ENCODE measurements around the gene INPP5K. TPM values are rescaled to one million over a fixed set of nuclear protein-coding genes. Genes with fewer than 3 reads are reported as not detected.

Gene INPP5K
- total RNA-seq, 1 donor from 2014 or later = 29.8 TPM

GRCh38 chr17:1484060-1484535, 32.3 kb downstream of the INPP5K start:
- no peak for DNase-seq (ENCODE audit: low spot score, unreplicated experiment)
- no peak for TF ChIP-seq CTCF (IDR thresholded peaks at IDR 0.05; ENCODE audit: unreplicated experiment)
- no peak overlapping the region for H3K4me3 Mint-ChIP-seq (ENCODE audit: low read depth)
- no peaks in the 10 kb centered on the region for H3K9me3 Mint-ChIP-seq (ENCODE audit: low read depth)
- peaks cover 3% of the 10 kb centered on the region for H3K27me3 Mint-ChIP-seq
- peaks cover 12% of the 10 kb centered on the region for H3K4me1 Mint-ChIP-seq (ENCODE audit: low read depth)
- H3K36me3 Mint-ChIP-seq (ENCODE audit: insufficient read depth) = peaks cover 9% of the 10 kb centered on the region
- H3K27ac Mint-ChIP-seq = peak overlapping the region; percentile 86

- H3K36me3 Mint-ChIP-seq (ENCODE audit: insufficient read depth) = peaks cover 11% of the 10 kb centered on the region
- no peak for DNase-seq (ENCODE audit: low spot score, unreplicated experiment)
- peaks cover 10% of the 10 kb centered on the region for H3K4me1 Mint-ChIP-seq (ENCODE audit: low read depth)
- H3K4me3 Mint-ChIP-seq (ENCODE audit: low read depth) = no peak overlapping the region
- no peaks in the 10 kb centered on the region for H3K9me3 Mint-ChIP-seq (ENCODE audit: low read depth)
- no peak overlapping the region for H3K27ac Mint-ChIP-seq
- peaks cover 3% of the 10 kb centered on the region for H3K27me3 Mint-ChIP-seq
- no peak for TF ChIP-seq CTCF (IDR thresholded peaks at IDR 0.05; ENCODE audit: unreplicated experiment)
These were observed 33.7 kb downstream of the INPP5K start for GRCh38 chr17:1482680-1483079.

- Mint-ChIP-seq H3K27ac (no peak overlapping the region), H3K36me3 (ENCODE audit: insufficient read depth) (peaks cover 11% of the 10 kb centered on the region), H3K4me3 (ENCODE audit: low read depth) (no peak overlapping the region), H3K4me1 (ENCODE audit: low read depth) (peaks cover 8% of the 10 kb centered on the region), H3K9me3 (ENCODE audit: low read depth) (no peaks in the 10 kb centered on the region), H3K27me3 (no peaks in the 10 kb centered on the region)
- no peak for DNase-seq (ENCODE audit: low spot score, unreplicated experiment)
- TF ChIP-seq CTCF (IDR thresholded peaks at IDR 0.05; ENCODE audit: unreplicated experiment) = no peak
These were observed 34.7 kb downstream of the INPP5K start for GRCh38 chr17:1481736-1482135.

GRCh38 chr17:1480747-1481465, 35.5 kb downstream of the INPP5K start:
- Mint-ChIP-seq H3K36me3 (ENCODE audit: insufficient read depth) (peaks cover 13% of the 10 kb centered on the region), H3K27me3 (no peaks in the 10 kb centered on the region), H3K4me1 (ENCODE audit: low read depth) (peaks cover 8% of the 10 kb centered on the region), H3K9me3 (ENCODE audit: low read depth) (no peaks in the 10 kb centered on the region), H3K4me3 (ENCODE audit: low read depth) (no peak overlapping the region), H3K27ac (no peak overlapping the region)
- TF ChIP-seq CTCF (IDR thresholded peaks at IDR 0.05; ENCODE audit: unreplicated experiment) = no peak
- DNase-seq (ENCODE audit: low spot score, unreplicated experiment) = no peak

GRCh38 chr17:1478418-1478817, 38.0 kb downstream of the INPP5K start:
- Mint-ChIP-seq H3K9me3 (ENCODE audit: low read depth) (no peaks in the 10 kb centered on the region), H3K36me3 (ENCODE audit: insufficient read depth) (peaks cover 15% of the 10 kb centered on the region), H3K4me3 (ENCODE audit: low read depth) (no peak overlapping the region), H3K4me1 (ENCODE audit: low read depth) (peaks cover 1% of the 10 kb centered on the region), H3K27ac (no peak overlapping the region), H3K27me3 (no peaks in the 10 kb centered on the region)
- DNase-seq (ENCODE audit: low spot score, unreplicated experiment) = no peak
- TF ChIP-seq CTCF (IDR thresholded peaks at IDR 0.05; ENCODE audit: unreplicated experiment) = no peak
